Lung (tissue), 12 donors: ENCODE data around the gene PGLYRP4. TPM values are rescaled to one million over a fixed set of nuclear protein-coding genes. Genes with fewer than 3 reads are reported as not detected.

Experiments
- ATAC-seq: fragments of 200-7000 bp; cut with Tn5 transposase; one replicate; pipeline ENCODE4 v1.9.1; 2020; ENCODE audit warnings: moderate number of reproducible peaks; ENCODE audit not compliant: insufficient read depth, low FRiP score
- DNase-seq, 3 donors: peaks; one replicate each; pipeline ENCODE4 v3.0.0-alpha.2; 2013 to 2017
- H3K27ac ChIP-seq, 2 donors: one replicate each; pipeline ENCODE4 v1.5.1; 2013; ENCODE audit warnings: mild to moderate bottlenecking in 2 of 2, moderate library complexity in 2 of 2, control low read depth in 1 of 2, inconsistent platforms in 1 of 2, low read depth in 1 of 2, low read length in 1 of 2
- H3K27me3 ChIP-seq, 3 donors: one replicate each; pipeline ENCODE4 v1.5.1; 2013; ENCODE audit warnings: low read length in 2 of 3; ENCODE audit not compliant: control insufficient read depth in 3 of 3, insufficient read depth in 3 of 3
- H3K36me3 ChIP-seq, 4 donors: one replicate each; pipeline ENCODE4 v1.5.1; 2013; ENCODE audit warnings: low read length in 4 of 4, mild to moderate bottlenecking in 1 of 4, moderate library complexity in 1 of 4; ENCODE audit not compliant: control insufficient read depth in 4 of 4, insufficient read depth in 4 of 4
- H3K4me1 ChIP-seq, 5 donors: one replicate each; pipeline ENCODE4 v1.5.1; 2013; ENCODE audit warnings: low read length in 5 of 5, mild to moderate bottlenecking in 2 of 5, moderate library complexity in 1 of 5; ENCODE audit not compliant: control insufficient read depth in 5 of 5, insufficient read depth in 5 of 5
- H3K4me3 ChIP-seq: one replicate; pipeline ENCODE4 v1.5.1; 2013; ENCODE audit warnings: mild to moderate bottlenecking, control low read depth, moderate library complexity
- H3K9ac ChIP-seq, 2 donors: one replicate each; pipeline ENCODE4 v1.5.1; 2013; ENCODE audit warnings: low read length in 2 of 2, control low read depth in 1 of 2; ENCODE audit not compliant: insufficient read depth in 1 of 2
- H3K9me3 ChIP-seq, 4 donors: one replicate each; pipeline ENCODE4 v1.5.1; 2013; ENCODE audit warnings: low read length in 3 of 4, mild to moderate bottlenecking in 1 of 4, moderate library complexity in 1 of 4; ENCODE audit not compliant: control insufficient read depth in 4 of 4, insufficient read depth in 3 of 4
- CTCF ChIP-seq: IDR thresholded peaks from 2 replicates; pipeline ENCODE4 v1.5.1; 2012; ENCODE audit warnings: mild to moderate bottlenecking; ENCODE audit errors: control extremely low read depth, extremely low read depth
- WGBS, 2 donors: extraction: QIAGEN DNeasy Blood & Tissue Kit; methylation state at CpG; one replicate each; pipeline ENCODE4 v1.1.7; 2013; 5-methylcytosine and 5-hydroxymethylcytosine counted together
- polyA plus RNA-seq, 2 donors: library from polyadenylated mRNA; stranded (reverse); fragments of 200-250 nt; gene quantifications; one replicate each; pipeline ENCODE4 v1.2.1, GENCODE V29; 2013
- total RNA-seq, 2 donors: library from RNA; depleted of rRNA in 1 of 2; stranded (reverse); fragments of >200 nt in 1 of 2; gene quantifications; one replicate each; pipeline ENCODE4 v1.2.1, GENCODE V29; 2014 to 2021
- donor health status: control.
- donor health status: control.
- donor health status: Bipolar disorder and iron deficiency.
- donor health status: healthy.
- donor health status: DM: yes; HTN: yes; CAD: no.

PGLYRP4 gene
- total and polyA plus RNA-seq, 4 donors: 0.18 to 3.1 (median 1.0) TPM

GRCh38 chr1:153337980-153338853, 10.4 kb downstream of the PGLYRP4 start:
- no peak for TF ChIP-seq CTCF
- ATAC-seq: no peak
- WGBS, 2 donors: 71 to 84% methylated on average over 8 of the region's 8 CpGs

GRCh38 chr1:153336650-153337049, 12.0 kb downstream of the PGLYRP4 start:
- H3K27me3 ChIP-seq: no peaks in the 10 kb centered on the region
- no peaks in the 10 kb centered on the region for H3K4me1 ChIP-seq
- no peak for TF ChIP-seq CTCF
- H3K9me3 ChIP-seq: peaks cover 0 to 2% (median 0%) of the 10 kb centered on the region in 4 donors
- no peak overlapping the region for H3K4me3 ChIP-seq
- H3K27ac ChIP-seq: no peak overlapping the region
- ATAC-seq: no peak
- no peak overlapping the region for H3K9ac ChIP-seq
- H3K36me3 ChIP-seq: no peaks in the 10 kb centered on the region
- no peak for DNase-seq

More at GRCh38 chr1:153337980-153338853, 10.4 kb downstream of the PGLYRP4 start:
- Histone ChIP-seq H3K27ac (no peak overlapping the region), H3K9me3 (no peaks in the 10 kb centered on the region), H3K4me1 (no peaks in the 10 kb centered on the region), H3K27me3 (peaks cover 0 to 3% (median 0%) of the 10 kb centered on the region in 3 donors), H3K4me3 (no peak overlapping the region), H3K9ac (no peak overlapping the region), H3K36me3 (no peaks in the 10 kb centered on the region)
- DNase-seq: no peak

DNA sequence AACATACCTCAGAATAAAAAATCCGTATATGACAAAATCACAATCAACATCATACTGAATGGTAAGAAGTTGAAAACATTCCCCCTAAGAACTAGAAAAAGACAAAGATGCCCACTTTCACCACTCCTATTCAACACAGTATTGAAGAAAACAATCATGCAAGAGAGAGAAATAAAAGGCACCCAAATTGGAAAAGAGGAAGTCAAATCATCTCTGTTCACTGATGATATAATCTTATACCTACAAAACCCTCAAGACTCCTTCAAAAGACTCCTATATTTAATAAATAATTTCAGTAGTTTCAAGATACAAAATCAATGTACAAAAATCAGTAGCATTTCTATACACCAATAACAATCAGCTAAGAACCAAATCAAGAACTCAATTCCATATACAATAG, 14.7 kb downstream of the PGLYRP4 start:
- ATAC-seq: no peak
- Histone ChIP-seq H3K27me3 (no peaks in the 10 kb centered on the region), H3K9ac (no peak overlapping the region), H3K4me1 (no peaks in the 10 kb centered on the region), H3K9me3 (peaks cover 0 to 8% (median 7%) of the 10 kb centered on the region in 4 donors), H3K36me3 (no peaks in the 10 kb centered on the region), H3K4me3 (no peak overlapping the region), H3K27ac (no peak overlapping the region)
- no peak for DNase-seq
- WGBS, 2 donors: 93 to 94% methylated on average over 1 of the region's 1 CpG
- no peak for TF ChIP-seq CTCF

DNA sequence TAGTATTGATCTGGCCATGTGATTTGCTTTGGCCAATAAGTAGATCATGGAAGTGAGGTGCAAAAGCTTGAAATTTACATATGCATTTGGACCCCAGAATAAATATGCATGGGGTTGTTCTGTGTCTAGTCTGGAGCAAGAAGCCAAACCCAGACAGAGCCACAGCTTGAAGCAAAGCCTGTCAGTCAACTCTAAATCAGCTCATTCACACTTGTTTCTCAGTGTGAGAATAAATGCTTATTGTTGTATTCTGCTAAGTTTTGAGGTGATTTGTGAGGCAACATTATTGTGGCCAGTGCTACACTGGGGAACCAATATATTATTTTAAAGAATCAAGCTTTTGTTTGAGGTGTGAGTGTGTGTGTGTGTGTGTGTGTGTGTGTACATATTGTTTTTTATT, 23.7 kb downstream of the PGLYRP4 start:
- no peaks in the 10 kb centered on the region for H3K27me3 ChIP-seq
- DNase-seq (no peak), ATAC-seq (no peak)
- no peak overlapping the region for H3K9ac ChIP-seq
- H3K9me3 ChIP-seq: peaks cover 0 to 14% (median 5%) of the 10 kb centered on the region in 4 donors
- no peaks in the 10 kb centered on the region for H3K4me1 ChIP-seq
- H3K27ac ChIP-seq: no peak overlapping the region
- no peaks in the 10 kb centered on the region for H3K36me3 ChIP-seq
- H3K4me3 ChIP-seq: no peak overlapping the region
- TF ChIP-seq CTCF: no peak
